KBM-7 (cell line): Measurements from ENCODE around the gene BABAM2.

Experiments used
- DNase-seq: peaks from one replicate; pipeline ENCODE4 v3.0.0-alpha.2; 2015
- in situ Hi-C: fragments of 300-500 bp; cut with MboI; formaldehyde crosslinking; loops from 2 replicates; pipeline ENCODE4 v1.14.3; 2020; ENCODE audit warnings: low sequenced_read_pairs, low pct_unique_long_range_greater_than_20kb, mixed read lengths

BABAM2 gene

DNA sequence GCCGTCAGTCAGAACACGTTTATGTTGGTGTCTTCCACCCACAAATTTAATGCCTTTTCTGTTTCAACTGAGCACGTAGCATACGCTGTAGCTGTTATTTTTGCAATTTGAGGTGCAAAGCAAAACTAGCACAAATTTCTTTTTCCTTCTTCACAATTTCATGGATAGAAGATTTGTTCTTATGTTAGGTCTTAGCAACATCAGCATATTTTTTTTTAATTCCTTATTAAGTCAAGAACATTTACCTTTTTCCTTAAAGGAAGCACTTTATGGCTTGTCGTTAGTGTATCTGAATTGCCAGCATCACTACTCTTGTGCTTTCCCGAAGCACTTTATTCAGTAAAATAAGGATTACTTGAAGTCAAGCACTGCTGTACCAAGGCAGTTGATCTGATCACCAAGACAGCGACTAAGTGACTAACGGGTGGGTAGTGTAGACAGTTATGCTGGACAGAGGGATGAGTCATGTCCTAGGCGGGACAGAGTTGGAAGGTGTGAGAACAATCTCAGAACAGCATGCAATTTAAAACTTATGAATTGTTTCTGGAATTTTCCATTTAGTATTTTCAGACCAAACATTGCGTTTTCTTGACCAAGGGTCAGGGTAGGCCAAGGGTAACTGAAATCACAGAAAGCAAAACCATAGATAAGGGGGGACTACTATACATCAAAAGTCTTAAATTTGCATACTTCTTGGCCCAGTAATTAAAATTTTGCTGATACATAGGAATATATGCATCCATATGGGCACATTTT is 13.3 kb downstream of the BABAM2 start:
- in situ Hi-C loops = no loop called here
- no peak for DNase-seq

- in situ Hi-C loops = no loop called here
- no peak for DNase-seq
Observed at GRCh38 chr2:27904405-27904665, 13.8 kb downstream of the BABAM2 start.

DNA sequence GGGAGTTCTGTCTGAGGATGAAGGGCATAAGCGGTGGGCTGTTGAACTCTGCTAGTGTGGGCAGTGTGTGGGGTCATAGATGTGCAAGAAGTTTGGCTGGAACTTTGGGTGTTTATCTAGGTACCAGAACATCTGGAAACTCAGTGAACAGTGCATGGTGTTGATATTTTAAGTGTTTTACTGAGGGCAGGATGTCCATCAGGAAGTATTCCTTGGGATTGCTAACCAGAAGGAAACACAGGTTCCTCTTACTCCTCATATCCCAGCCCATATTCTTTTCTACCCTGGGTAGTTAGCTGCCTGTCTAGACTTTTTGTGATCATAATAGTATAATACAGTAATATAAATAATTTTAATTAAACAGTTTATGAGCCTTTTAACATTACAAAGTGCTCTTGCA is 15.5 kb downstream of the BABAM2 start:
- DNase-seq = no peak
- in situ Hi-C loops = no loop called here

GRCh38 chr2:27907547-27907946 is 17.0 kb downstream of the BABAM2 start:
- DNase-seq = no peak
- in situ Hi-C loops = no loop called here

GRCh38 chr2:27909901-27910300 is 19.4 kb downstream of the BABAM2 start:
- in situ Hi-C loops = no loop called here
- DNase-seq = no peak

GRCh38 chr2:27911458-27912210 is 21.1 kb downstream of the BABAM2 start:
- DNase-seq = no peak
- in situ Hi-C loops = no loop called here

DNA sequence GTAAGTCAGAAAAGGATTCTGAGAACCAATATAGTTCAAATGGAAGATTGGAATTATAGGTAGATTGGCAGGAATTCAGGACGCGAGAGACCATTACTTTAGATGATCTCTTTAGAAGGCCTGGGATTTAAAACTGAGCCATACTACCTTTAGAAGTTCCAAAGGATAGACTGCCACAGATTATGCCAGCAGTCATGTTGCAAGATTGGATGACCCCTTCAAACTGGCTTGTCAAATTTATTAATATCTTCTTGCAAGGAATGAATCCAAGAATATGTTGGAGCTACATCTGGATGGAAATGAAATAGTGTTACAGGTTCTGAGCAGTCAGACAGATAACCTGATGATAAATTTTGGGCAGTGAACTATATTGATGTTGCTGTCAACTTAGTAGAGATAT is 22.0 kb downstream of the BABAM2 start:
- no peak for DNase-seq
- in situ Hi-C loops = no loop called here

- DNase-seq = no peak
- in situ Hi-C loops = no loop called here
Observed at GRCh38 chr2:27914041-27914804, 23.7 kb downstream of the BABAM2 start.

GRCh38 chr2:27914805-27915175 is 24.3 kb downstream of the BABAM2 start:
- no peak for DNase-seq
- in situ Hi-C loops = no loop called here

DNA sequence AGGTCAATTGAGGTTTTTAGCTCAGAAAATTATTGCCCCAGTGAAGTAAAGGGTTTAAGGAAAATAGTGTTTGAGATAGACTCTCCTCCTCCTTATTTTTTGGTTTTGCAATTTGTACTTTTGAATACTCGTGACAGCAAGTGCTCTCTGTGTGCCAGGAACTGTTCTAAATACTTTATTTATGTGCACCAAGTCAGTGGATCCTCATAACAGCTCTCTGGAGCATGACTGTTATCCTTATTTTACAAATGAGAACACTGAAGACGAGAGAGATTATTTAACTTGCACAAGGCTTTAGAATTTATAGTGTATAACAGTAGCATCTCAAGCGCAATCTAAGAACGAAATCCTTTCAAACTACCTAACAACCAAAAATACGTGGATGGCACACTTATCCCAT is 24.7 kb downstream of the BABAM2 start:
- no peak for DNase-seq
- in situ Hi-C loops = no loop called here

DNA sequence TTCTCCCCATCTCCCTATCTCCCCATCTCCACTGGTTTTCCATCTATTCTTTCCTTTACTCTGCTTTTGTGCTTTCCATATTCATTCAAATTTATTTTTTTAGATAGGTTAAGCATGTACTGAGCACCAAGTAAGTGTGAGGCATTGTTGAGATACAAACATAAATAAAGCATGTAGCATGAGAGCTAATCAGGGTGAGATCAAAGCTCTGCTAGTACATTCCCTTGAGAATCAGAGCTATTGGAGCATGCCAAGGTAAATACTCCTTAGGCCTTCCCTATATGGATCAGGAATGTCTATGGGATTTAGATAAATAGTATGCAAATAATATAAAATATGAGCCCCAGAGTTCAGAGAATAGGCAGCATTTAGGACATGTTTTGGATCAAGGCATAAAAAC is 25.3 kb downstream of the BABAM2 start:
- in situ Hi-C loops = no loop called here
- DNase-seq = no peak

DNA sequence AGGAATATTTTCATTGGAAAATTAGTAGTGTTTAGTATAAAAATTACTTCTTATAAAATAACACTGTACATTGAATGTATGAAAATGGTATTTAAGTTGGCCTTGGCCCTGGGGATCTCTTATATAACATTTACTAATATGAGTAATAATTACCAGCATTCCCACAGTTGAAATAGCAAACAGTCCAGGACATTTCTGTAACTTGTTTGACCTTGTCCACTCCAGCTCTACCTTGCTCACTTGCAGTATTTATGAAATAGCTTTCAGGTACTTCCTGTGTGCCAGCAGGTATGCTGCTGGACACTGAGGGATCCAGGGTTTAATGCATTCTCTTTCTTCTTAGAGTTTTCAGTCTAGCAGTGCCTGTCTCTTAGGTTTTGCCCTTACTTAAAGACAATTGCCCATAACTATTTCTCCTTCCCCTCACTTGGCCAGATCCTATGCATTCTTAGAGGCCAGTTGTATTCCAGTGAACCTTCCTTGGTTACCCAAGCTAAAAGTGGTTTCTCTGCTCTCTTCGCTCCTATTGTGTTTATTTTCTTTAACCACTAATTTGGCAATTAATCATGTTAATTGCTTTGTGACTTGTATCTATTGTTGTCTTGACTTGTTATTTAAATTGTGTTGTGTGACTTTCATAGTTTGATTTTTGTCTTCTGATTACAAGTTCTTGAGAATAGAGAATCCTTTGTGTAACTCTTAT is 25.9 kb downstream of the BABAM2 start:
- DNase-seq = no peak
- in situ Hi-C loops = no loop called here

- DNase-seq = peak; percentile 49
- in situ Hi-C loops = no loop called here
Observed at GRCh38 chr2:27920148-27920885, 29.8 kb downstream of the BABAM2 start.

- no peak for DNase-seq
- in situ Hi-C loops = no loop called here
Observed at GRCh38 chr2:27921424-27921823, 30.9 kb downstream of the BABAM2 start.

DNA sequence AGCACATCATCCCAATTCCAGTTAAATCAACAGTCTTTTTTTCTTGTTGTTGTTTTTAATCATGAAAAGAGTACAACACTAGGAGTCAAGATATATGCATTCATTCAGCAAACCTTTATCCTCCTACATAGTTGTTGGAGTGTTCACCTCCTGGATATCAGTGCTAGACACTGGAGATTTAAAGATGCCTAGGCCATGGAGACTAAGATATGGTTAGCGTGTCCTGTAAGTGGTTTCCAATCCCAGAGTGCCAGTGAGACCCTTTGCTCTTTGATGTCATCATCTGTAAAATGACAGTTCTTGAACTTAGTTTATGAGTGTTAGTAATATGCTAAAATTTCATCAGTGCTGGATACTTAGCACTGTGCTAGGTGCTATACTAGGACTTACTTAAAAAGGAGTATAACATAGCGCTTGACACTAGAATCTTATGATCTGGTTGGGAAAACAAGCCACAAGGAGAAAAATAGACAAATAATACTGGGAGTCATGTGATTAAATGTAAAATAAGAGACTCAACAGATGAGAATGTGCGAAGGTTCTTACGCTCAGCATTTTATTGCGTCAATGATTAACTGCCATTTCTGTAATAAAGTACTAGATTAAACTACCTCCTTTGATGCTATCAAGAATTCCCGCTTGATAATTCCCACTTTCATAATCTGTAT is 31.5 kb downstream of the BABAM2 start:
- no peak for DNase-seq
- in situ Hi-C loops = no loop called here

DNA sequence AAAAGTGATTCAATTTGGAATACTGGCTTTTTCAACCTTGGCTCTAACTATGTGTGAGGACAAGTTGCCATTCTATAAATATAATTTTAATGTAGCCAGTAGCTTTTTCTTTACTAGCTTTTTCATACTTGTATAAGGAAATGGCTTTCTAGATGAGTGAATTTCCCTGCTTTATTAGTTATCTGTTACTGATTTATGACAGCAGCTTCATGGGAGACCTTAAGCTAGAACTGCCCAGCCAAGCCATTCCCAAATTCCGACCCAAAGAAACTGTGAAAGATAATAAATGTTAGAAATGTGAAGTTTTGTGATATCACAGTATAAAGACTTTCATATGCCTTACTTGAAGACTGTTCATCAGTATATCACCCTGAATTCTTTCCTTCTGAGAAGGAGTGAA is 32.3 kb downstream of the BABAM2 start:
- no peak for DNase-seq
- in situ Hi-C loops = no loop called here

DNA sequence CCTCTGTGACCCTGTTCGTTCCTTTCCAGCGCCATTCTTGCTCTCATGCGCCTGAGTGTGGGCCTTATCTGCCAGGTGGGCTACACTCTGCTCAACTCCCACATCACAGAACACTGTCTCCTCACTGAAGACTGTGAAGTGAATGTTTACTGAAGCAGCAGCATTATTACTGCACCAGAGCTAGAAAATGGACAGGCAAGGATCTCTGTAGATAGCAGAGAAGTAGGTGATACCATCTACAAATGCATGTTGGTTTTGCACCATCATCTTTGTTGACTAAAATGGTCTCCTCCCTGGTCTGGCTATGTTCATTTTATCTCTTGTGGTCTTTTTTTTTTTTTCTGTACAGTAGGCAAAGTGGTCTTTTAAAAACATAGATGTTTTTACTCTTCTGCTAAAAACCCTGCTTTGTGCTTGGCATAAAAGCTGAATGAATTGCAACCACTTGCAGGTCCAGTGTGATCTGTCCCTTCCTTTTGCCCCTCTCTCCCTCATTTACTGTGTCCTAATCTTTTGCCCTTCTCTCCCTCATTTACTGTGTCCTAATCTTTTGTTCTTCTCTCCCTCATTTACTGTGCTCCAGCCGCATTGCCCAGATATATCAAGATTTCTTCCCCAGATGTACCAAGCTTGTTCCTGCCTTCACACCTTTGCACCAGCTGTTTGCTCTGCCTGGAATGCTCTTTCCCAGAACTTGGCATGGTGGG is 35.4 kb downstream of the BABAM2 start:
- no peak for DNase-seq
- in situ Hi-C loops = no loop called here

- DNase-seq = no peak
- in situ Hi-C loops = no loop called here
Observed at GRCh38 chr2:27929916-27930486, 39.5 kb downstream of the BABAM2 start.
